NCI-H187 (cell line): ENCODE measurements around the gene TYMS.
"Not testable (repeated sequence)": the region's sequence is repeated elsewhere in the genome, so short reads cannot be mapped to it uniquely, and the experiment has no call there.

Experiments used
- DNase-seq, 2 experiments: peaks; one replicate each; lab custom pipeline; 2025; lab: John Stamatoyannopoulos, UW

The TYMS gene

DNA sequence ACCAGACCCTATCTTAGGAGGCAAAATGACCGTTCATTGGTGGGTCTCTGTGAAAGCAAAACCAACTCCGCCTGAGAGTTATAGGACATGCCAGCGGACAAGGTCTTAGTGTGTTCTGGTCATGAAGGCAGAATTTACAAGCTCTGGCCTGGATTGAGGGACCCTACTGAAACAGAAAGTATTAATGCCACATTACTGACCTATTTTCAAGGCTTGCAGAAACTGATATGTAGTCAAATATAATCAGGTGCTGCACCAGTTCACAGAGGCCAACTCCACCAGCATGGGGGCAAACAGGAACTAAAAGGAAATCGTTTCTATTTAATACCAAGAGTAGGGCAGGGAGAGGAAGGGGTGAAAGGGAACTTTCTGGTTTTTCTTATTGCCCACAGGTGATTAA lies 19.7 kb downstream of the TYMS start:
- no peak for DNase-seq

DNA sequence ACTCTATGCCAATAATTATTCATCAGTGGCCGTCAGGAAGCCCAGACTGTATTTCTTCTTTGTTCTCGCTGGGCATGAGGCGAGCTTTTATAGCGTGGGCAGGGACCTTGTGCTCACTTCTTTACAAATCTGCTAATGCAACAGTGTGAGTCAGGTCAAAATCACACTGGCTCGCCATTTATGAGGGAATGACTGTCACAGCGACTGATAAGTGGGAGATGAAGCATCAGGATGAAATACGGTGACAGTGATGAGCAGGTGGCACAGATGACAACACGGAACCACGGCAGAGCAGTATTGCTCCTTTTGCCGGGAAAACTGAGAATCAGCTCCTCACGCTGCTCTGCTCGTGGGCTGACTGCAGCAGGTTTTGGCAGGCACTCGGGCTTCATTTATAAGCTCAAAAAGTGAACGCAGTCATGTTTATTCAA lies 20.5 kb downstream of the TYMS start:
- peak in 1 of 2 experiments; percentile 13 for DNase-seq

GRCh38 chr18:678482-679182 lies 21.2 kb downstream of the TYMS start:
- DNase-seq = no peak

DNA sequence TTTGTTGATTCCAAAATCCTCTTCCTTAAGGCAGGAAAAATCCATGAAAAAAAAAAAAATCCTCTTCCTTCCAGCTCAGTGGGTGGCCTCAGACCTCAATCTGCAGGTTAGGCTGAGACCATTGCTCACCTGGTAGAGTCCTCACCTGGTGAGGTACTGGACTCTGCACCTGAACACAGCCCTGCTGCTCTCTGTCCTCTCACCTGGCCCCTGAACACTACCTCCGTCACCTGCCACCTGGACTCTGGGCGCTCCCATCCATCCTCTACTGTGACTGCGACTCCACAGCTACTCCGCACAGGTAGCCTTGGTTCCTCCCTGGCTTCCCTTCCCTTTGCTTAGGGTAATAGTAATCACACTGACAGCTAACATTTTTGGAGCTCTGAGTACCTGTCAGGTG lies 22.1 kb downstream of the TYMS start:
- DNase-seq = no peak

DNA sequence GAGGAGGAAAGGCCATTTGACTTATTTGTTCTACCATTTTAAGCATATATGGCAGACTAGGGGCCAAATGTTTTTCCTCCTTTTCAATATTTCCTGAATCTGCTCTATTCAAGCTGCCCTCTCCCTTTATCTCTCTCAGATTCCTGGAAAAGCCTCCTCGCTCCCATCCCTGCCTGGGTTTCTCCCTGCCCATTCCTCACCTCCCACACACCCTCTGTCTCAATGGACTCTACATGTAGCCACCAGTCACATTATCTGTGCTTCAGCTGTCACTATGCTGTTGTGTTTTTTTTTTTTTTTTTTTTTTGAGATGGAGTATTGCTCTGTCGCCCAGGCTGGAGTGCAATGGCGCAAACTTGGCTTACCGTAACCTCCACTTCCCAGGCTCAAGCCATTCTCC lies 22.9 kb downstream of the TYMS start:
- no peak for DNase-seq

DNA sequence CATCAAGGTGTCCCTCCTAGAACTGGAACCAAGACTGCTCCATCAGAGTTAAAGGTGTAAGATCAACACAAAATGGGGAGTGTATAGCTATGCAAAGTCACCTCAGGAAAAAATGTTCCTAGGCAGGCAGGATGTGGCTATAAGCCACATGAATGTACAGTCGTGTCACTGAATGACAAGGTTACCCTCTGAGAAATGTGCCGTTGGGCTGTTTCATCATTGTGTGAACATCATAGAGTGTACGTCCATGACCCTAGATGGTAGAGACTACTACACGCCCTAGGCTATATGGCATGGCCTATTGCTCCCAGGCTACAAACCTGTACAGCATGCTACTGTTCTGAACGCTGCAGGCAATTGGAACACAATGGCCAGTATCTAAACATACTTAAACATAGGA lies 24.5 kb downstream of the TYMS start:
- DNase-seq = no peak

DNA sequence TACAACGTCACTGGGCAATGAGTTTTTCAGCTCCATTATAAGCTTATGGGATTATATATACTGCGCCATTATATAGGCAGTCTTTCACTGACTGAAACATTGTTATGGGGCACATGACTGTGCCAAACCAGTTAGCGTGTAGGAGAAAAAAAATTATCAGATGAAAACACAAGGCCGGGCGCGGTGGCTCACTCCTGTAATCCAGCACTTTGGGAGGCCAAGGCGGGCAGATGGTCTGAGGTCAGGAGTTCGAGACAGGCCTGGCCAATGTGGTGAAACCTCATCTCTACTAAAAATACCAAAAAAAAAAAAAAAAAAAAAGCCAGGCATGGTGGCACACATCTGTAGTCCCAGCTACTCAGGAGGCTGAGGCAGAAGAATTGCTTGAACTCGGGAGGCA lies 25.0 kb downstream of the TYMS start:
- DNase-seq = not testable (repeated sequence)

DNA sequence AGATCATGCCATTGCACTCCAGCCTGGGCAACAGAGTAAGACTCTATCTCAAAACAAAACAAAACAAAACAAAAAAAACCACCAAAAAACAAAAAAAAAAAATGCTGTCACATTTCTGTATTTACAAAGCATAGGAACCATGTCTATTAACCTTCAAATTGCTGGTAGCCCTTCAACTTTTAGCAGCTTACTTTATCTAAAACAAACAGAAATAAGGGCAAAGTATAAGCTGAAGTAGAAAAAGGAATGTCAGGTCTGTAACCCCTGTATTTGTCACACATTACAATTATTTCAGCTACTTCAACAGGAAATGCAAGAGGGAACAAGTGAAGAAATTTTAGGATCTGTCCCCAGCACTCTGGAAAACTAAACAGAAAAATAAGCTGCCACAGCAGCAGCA lies 25.4 kb downstream of the TYMS start:
- DNase-seq = no peak

- DNase-seq = no peak
These were observed 26.1 kb downstream of the TYMS start for GRCh38 chr18:683531-683930.

GRCh38 chr18:685438-685837 lies 28.0 kb downstream of the TYMS start:
- DNase-seq = no peak

GRCh38 chr18:686339-687111 lies 29.1 kb downstream of the TYMS start:
- no peak for DNase-seq

GRCh38 chr18:688323-688722 lies 30.9 kb downstream of the TYMS start:
- DNase-seq = no peak

- DNase-seq = no peak
These were observed 35.4 kb downstream of the TYMS start for GRCh38 chr18:692824-693223.

DNA sequence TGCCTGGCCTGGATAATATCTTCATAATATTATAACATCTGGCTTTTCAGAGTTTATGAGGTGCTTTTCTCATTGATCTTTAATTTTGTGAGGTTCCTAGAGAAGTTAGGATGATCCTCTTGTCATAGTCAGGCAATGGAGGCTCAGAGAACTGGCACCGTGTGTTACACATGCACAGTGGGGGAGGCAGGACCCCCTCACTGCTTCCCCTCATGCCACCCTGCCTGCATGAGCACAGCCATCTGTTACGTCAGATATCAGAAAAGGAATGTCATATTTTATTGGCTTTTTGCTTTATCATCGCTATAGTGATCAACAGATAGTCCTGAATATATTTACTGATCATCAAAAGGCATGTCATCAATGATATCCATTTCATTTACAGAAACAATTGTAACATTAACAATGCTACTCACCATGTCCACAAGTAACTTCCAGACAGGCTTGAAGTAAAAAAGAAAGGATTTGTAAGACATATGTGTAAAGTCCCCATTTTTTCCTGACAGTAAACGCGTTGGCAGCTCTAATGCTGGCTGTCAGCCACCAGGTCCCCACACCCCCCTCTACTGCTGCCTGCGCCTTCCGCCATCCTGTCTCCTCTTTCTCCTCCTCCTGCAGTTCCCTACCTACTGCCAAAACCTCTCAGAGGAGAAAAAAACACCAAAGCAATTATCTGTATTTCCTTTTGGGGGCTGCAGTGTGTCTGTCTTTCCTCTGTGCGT lies 36.2 kb downstream of the TYMS start:
- DNase-seq = no peak

GRCh38 chr18:697012-697411 lies 39.6 kb downstream of the TYMS start:
- no peak for DNase-seq

GRCh38 chr18:697800-698199 lies 40.3 kb downstream of the TYMS start:
- no peak for DNase-seq

DNA sequence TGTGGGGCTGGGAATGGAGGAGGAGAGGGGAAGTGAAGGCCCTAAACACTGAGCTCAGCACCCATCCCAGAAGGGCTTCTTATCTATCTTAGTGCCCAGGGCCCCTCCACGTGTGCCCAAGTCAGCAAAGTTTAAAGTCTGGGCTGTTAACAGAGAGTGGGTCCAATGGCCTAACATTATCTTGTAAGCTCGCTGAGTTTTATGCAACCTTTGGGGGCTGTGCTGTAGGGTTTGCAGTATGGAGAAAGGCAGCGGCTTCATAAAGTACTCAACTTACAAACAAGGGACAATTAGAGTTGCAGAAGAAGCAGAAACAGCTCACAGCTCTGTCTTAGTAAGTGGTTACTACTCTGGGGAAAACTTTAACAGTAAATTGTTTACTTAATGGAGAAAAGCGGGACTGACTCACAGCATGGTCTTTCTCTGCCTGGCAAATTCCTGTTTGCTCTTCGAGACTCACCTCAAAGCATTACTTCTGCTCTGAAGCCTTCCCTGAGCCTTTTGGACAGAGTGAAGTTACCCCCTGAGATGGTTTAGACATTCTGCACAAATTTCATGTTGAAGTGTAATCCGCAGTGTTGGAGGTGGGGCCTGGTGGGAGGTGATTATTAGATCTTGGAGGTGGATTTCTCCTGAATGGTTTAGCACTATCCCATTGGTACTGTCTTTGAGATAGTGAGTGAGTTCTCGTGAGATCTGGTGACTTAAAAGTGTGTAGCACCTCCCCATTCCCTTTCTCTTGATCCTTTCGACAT lies 45.9 kb downstream of the TYMS start:
- DNase-seq = no peak

- no peak for DNase-seq
These were observed 49.0 kb downstream of the TYMS start for GRCh38 chr18:706405-706804.

DNA sequence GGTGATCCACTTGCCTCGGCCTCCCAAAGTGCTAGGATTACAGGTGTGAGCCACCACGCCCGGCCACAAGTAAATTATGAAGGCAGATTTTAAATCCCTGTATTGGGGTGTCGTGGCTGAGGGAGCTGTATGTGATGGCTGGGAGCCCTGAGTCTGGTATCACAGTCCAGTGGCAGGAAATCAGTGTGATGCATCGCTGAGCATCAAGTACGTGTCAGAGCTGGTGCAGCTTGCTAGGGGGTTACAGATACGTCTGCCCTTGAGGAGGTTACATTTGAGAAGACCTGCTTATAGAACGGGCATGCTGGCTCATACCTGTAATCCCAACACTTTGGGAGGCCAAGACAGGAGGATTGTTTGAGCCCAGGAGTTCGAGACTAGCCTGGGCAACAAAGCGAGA lies 50.6 kb downstream of the TYMS start:
- DNase-seq = no peak

DNA sequence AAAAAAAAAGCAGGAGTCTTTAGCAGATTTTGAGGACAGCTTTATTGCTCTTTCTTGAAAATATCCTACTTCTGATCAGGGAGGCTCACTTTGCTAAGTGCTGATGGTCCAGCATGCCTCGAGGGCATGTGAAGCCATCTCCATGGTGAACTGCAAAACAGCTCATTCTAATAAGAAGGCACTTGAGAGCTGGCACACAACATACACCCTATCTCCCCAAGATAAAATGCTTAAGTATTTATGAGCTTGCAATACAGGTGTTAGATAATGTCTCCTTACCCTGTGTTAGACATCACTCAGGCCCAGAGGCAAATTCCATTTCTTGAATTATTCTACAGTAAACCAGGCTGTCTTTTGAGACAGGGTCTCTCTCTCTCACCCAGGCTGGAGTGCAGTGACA lies 52.3 kb downstream of the TYMS start:
- no peak for DNase-seq

- DNase-seq = no peak
These were observed 53.2 kb downstream of the TYMS start for GRCh38 chr18:710418-711300.
